Neuronal stem cell (in vitro differentiated cells): ENCODE measurements around the gene HSPG2. TPM values are rescaled to one million over a fixed set of nuclear protein-coding genes. Genes with fewer than 3 reads are reported as not detected.
A peak's percentile ranks its signal among the peaks of the same experiment; 100 is the strongest.
"Not testable (repeated sequence)": the region's sequence is repeated elsewhere in the genome, so short reads cannot be mapped to it uniquely, and the experiment has no call there.

Experiments
- DNase-seq: peaks from one replicate; pipeline ENCODE4 v3.0.0-alpha.2; 2013; ENCODE audit warnings: low spot score
- H2AFZ ChIP-seq: one replicate; pipeline ENCODE4 v1.6.1; 2013; ENCODE audit warnings: mild to moderate bottlenecking, low read length, inconsistent platforms
- H2AK5ac ChIP-seq: 2 replicates; pipeline ENCODE4 v1.6.1; 2013; ENCODE audit warnings: low read depth, mild to moderate bottlenecking, inconsistent platforms, low read length, moderate library complexity, mixed read lengths
- H2BK120ac ChIP-seq: 2 replicates; pipeline ENCODE4 v1.6.1; 2013; ENCODE audit warnings: low read depth, mild to moderate bottlenecking, inconsistent platforms, low read length, moderate library complexity, mixed read lengths
- H2BK12ac ChIP-seq: one replicate; pipeline ENCODE4 v1.6.1; 2013; ENCODE audit warnings: low read length, inconsistent platforms
- H2BK15ac ChIP-seq: 2 replicates; pipeline ENCODE4 v1.6.1; 2013; ENCODE audit warnings: mild to moderate bottlenecking, low read length, inconsistent platforms, mixed read lengths
- H2BK5ac ChIP-seq: one replicate; pipeline ENCODE4 v1.6.1; 2013; ENCODE audit warnings: inconsistent platforms, mild to moderate bottlenecking, low read length, moderate library complexity
- H3K14ac ChIP-seq: one replicate; pipeline ENCODE4 v1.6.1; 2013; ENCODE audit warnings: low read length, inconsistent platforms
- H3K18ac ChIP-seq: 2 replicates; pipeline ENCODE4 v1.6.1; 2013; ENCODE audit warnings: low read length, inconsistent platforms
- H3K23ac ChIP-seq: 2 replicates; pipeline ENCODE4 v1.6.1; 2013; ENCODE audit warnings: low read depth, mild to moderate bottlenecking, mixed read lengths, low read length, inconsistent platforms; ENCODE audit not compliant: poor library complexity
- H3K27ac ChIP-seq: replicated peaks from 3 replicates; pipeline ENCODE4 v1.5.1; 2013; ENCODE audit warnings: low read length, inconsistent platforms
- H3K27me3 ChIP-seq, 3 experiments: 2 replicates each; pipeline ENCODE4 v1.6.1; 2013; ENCODE audit warnings: low read length in 3 of 3, mild to moderate bottlenecking in 2 of 3, inconsistent platforms in 1 of 3, low read depth in 1 of 3, mixed read lengths in 1 of 3, moderate library complexity in 1 of 3; ENCODE audit not compliant: control insufficient read depth in 3 of 3, insufficient read depth in 3 of 3
- H3K36me3 ChIP-seq, 2 donors: replicated peaks in 1 of 2; 2 replicates each; pipeline ENCODE4 v1.6.1; 2013; ENCODE audit warnings: low read length in 2 of 2; ENCODE audit not compliant: control insufficient read depth in 2 of 2, insufficient read depth in 2 of 2
- H3K4ac ChIP-seq: 2 replicates; pipeline ENCODE4 v1.6.1; 2013; ENCODE audit warnings: inconsistent platforms, mild to moderate bottlenecking, low read length, moderate library complexity
- H3K4me1 ChIP-seq, 2 donors: 1 replicate in 1 of 2; 2 replicates in 1 of 2; pipeline ENCODE4 v1.6.1; 2013; ENCODE audit warnings: low read length in 2 of 2, low read depth in 1 of 2; ENCODE audit not compliant: control insufficient read depth in 2 of 2, insufficient read depth in 1 of 2
- H3K4me2 ChIP-seq: one replicate; pipeline ENCODE4 v1.6.1; 2013; ENCODE audit warnings: mild to moderate bottlenecking, low read length, inconsistent platforms; ENCODE audit not compliant: insufficient read depth, poor library complexity, severe bottlenecking
- H3K4me3 ChIP-seq, 2 donors: 2 replicates each; pipeline ENCODE4 v1.5.1; 2013; ENCODE audit warnings: low read length in 2 of 2, mild to moderate bottlenecking in 2 of 2, inconsistent platforms in 1 of 2, moderate library complexity in 1 of 2
- H3K79me1 ChIP-seq: one replicate; pipeline ENCODE4 v1.6.1; 2013; ENCODE audit warnings: low read depth, mild to moderate bottlenecking, inconsistent platforms, low read length, moderate library complexity
- H3K9ac ChIP-seq: one replicate; pipeline ENCODE4 v1.6.1; 2013; ENCODE audit warnings: mild to moderate bottlenecking, low read depth, low read length, inconsistent platforms; ENCODE audit not compliant: poor library complexity
- H3K9me3 ChIP-seq, 2 donors: replicated peaks in 1 of 2; 2 replicates each; pipeline versions ENCODE3 to v1.6.1; 2013; ENCODE audit warnings: low read length in 2 of 2, mild to moderate bottlenecking in 2 of 2, inconsistent platforms in 1 of 2, low read depth in 1 of 2, mixed read lengths in 1 of 2, moderate library complexity in 1 of 2; ENCODE audit not compliant: control insufficient read depth in 2 of 2, insufficient read depth in 1 of 2
- H4K8ac ChIP-seq: one replicate; pipeline ENCODE4 v1.6.1; 2013; ENCODE audit warnings: low read depth, mild to moderate bottlenecking, inconsistent platforms, low read length, moderate library complexity
- H4K91ac ChIP-seq: one replicate; pipeline ENCODE4 v1.6.1; 2013; ENCODE audit warnings: low read length, low read depth, mild to moderate bottlenecking, inconsistent platforms; ENCODE audit not compliant: poor library complexity
- WGBS, 2 donors: extraction: QIAGEN DNeasy Blood & Tissue Kit; methylation state at CpG; one replicate each; pipeline ENCODE4 v1.1.7; 2013; ENCODE audit warnings: missing lambda C conversion rate in 2 of 2, mixed read lengths in 1 of 2; ENCODE audit not compliant: insufficient read length in 2 of 2, insufficient replicate concordance in 1 of 2; ENCODE audit errors: extremely low coverage in 2 of 2; 5-methylcytosine and 5-hydroxymethylcytosine counted together
- polyA plus RNA-seq, 2 experiments: library from polyadenylated mRNA; stranded (reverse); fragments of 200-250 nt; gene quantifications; one replicate each; pipeline ENCODE4 v1.2.3, GENCODE V29; 2013

Gene HSPG2
- 11.0 TPM for polyA plus RNA-seq (2013, experiment 1 of 2)
- 10.9 TPM for polyA plus RNA-seq (2013, experiment 2 of 2)

- DNase-seq, result no peak
- Histone ChIP-seq H2BK12ac (peak within 1 kb of the TSS; percentile 96), H3K79me1 (peaks cover 5% of the 10 kb centered on the region), H2BK120ac (peak within 1 kb of the TSS; percentile 88), H3K4ac (peak within 1 kb of the TSS; percentile 54), H3K27ac (peak within 1 kb of the TSS; percentile 22), H4K91ac (peak within 1 kb of the TSS; percentile 96), H3K23ac (peak within 1 kb of the TSS; percentile 89), H2AFZ (peak within 1 kb of the TSS; percentile 98), H2BK5ac (peak within 1 kb of the TSS; percentile 80), H4K8ac (peak within 1 kb of the TSS; percentile 53), H3K9ac (peak within 1 kb of the TSS; percentile 85), H3K9me3 (no peaks in the 10 kb centered on the region), H3K4me1 (peaks cover 31 to 47% of the 10 kb centered on the region in 2 donors), H2BK15ac (peak within 1 kb of the TSS; percentile 99), H3K36me3 (no peaks in the 10 kb centered on the region), H3K27me3 (no peaks in the 10 kb centered on the region), H2AK5ac (peak within 1 kb of the TSS; percentile 56), H3K14ac (no peak within 1 kb of the TSS), H3K4me3 (peak within 1 kb of the TSS; percentile 79 to 84), H3K18ac (peak within 1 kb of the TSS; percentile 98), H3K4me2 (peak within 1 kb of the TSS; percentile 74)
- no CpG with 5 or more reads among the region's 52 CpGs for WGBS, 2 donors
Measured at GRCh38 chr1:21937034-21937371, at the start of gene HSPG2. Gene HSPG2, minus strand, starts transcription at chr1:21937310. Its CDS starts 93 bp downstream, at chr1:21937217.

- not testable (repeated sequence) for H3K4ac ChIP-seq, H3K9me3 ChIP-seq
Measured at GRCh38 chr1:21986386-21986785, 49.3 kb upstream of the HSPG2 start.

GRCh38 chr1:21985893-21986292, 48.8 kb upstream of the HSPG2 start:
- not testable (repeated sequence) for H2BK120ac ChIP-seq, H2AK5ac ChIP-seq, H3K4ac ChIP-seq, H3K4me3 ChIP-seq, H4K8ac ChIP-seq, H3K36me3 ChIP-seq, H4K91ac ChIP-seq, H3K14ac ChIP-seq, H2BK15ac ChIP-seq, DNase-seq, H3K27me3 ChIP-seq, H3K23ac ChIP-seq, H2BK12ac ChIP-seq, H3K9me3 ChIP-seq, H3K9ac ChIP-seq, H3K27ac ChIP-seq, H3K18ac ChIP-seq, H2BK5ac ChIP-seq, H2AFZ ChIP-seq, H3K79me1 ChIP-seq, H3K4me1 ChIP-seq, H3K4me2 ChIP-seq
- no CpG with 5 or more reads among the region's 5 CpGs for WGBS, 2 donors

More at GRCh38 chr1:21986386-21986785, 49.3 kb upstream of the HSPG2 start:
- WGBS, 2 donors, result no CpG with 5 or more reads among the region's 12 CpGs
- H3K14ac ChIP-seq, H4K91ac ChIP-seq, H2AFZ ChIP-seq, H3K4me2 ChIP-seq, H4K8ac ChIP-seq, H3K4me3 ChIP-seq, H3K79me1 ChIP-seq, H3K27me3 ChIP-seq, H3K9ac ChIP-seq, H2BK15ac ChIP-seq, H3K27ac ChIP-seq, H3K18ac ChIP-seq, H2BK120ac ChIP-seq, H2BK12ac ChIP-seq, H3K23ac ChIP-seq, H3K4me1 ChIP-seq, H2BK5ac ChIP-seq, H3K36me3 ChIP-seq, H2AK5ac ChIP-seq, DNase-seq: not testable (repeated sequence)

- H2BK15ac ChIP-seq, H3K79me1 ChIP-seq, H3K27ac ChIP-seq, H3K36me3 ChIP-seq, H2BK5ac ChIP-seq, H3K9me3 ChIP-seq, H3K14ac ChIP-seq, H3K23ac ChIP-seq, H2BK12ac ChIP-seq, H4K8ac ChIP-seq, H3K4me1 ChIP-seq, H4K91ac ChIP-seq, H2AFZ ChIP-seq, H2BK120ac ChIP-seq, H2AK5ac ChIP-seq, H3K4me3 ChIP-seq, H3K27me3 ChIP-seq, H3K4me2 ChIP-seq, H3K4ac ChIP-seq, H3K18ac ChIP-seq, H3K9ac ChIP-seq, DNase-seq: not testable (repeated sequence)
- WGBS, 2 donors, result no CpG with 5 or more reads among the region's 15 CpGs
Measured at GRCh38 chr1:21983539-21983938, 46.4 kb upstream of the HSPG2 start.
